SK-N-SH treated with all-trans-retinoic acid at 6 μM for 48 hours (cell line): ENCODE results near the gene MBD5.
A peak's percentile ranks its signal among the peaks of the same experiment; 100 is the strongest.

Experiments used
- ATAC-seq: fragments of 200-7000 bp; cut with Tn5 transposase; 3 replicates; pipeline ENCODE4 v1.9.1; 2020; ENCODE audit warnings: mild to moderate bottlenecking, moderate library complexity
- ARNTL ChIP-seq: fragments of 450-650 bp; formaldehyde crosslinking; IDR thresholded peaks from 2 replicates; pipeline ENCODE4 v1.5.0; 2020; ENCODE audit warnings: low read depth, mild to moderate bottlenecking, moderate library complexity, borderline replicate concordance
- CREB5 ChIP-seq: fragments of 250-450 bp; sonication (Bioruptor Pico); IDR thresholded peaks from 2 replicates; pipeline ENCODE4 v1.5.1; 2020; ENCODE audit warnings: low read depth, mild to moderate bottlenecking, moderate library complexity
- GLIS3 ChIP-seq: fragments of 250-450 bp; sonication (Bioruptor Pico); IDR thresholded peaks from 2 replicates; pipeline ENCODE4 v1.5.0; 2020; ENCODE audit warnings: mild to moderate bottlenecking, moderate library complexity
- OSR1 ChIP-seq: fragments of 250-450 bp; sonication (Bioruptor Pico); IDR thresholded peaks from 2 replicates; pipeline ENCODE4 v1.8.0; 2022; ENCODE audit warnings: moderate library complexity, mild to moderate bottlenecking, inconsistent platforms
- POU6F1 ChIP-seq: fragments of 250-450 bp; sonication (Bioruptor Pico); IDR thresholded peaks from 2 replicates; pipeline ENCODE4 v1.8.0; 2021; ENCODE audit warnings: low read depth, mild to moderate bottlenecking, moderate library complexity, borderline replicate concordance
- TCF4 ChIP-seq: fragments of 250-450 bp; sonication (Bioruptor Pico); IDR thresholded peaks from 2 replicates; pipeline ENCODE4 v1.8.0; 2021; ENCODE audit warnings: mild to moderate bottlenecking, moderate library complexity, borderline replicate concordance
- ZFP3 ChIP-seq: fragments of 250-450 bp; sonication (Bioruptor Pico); IDR thresholded peaks from 2 replicates; pipeline ENCODE4 v1.5.0; 2020; ENCODE audit warnings: mild to moderate bottlenecking, moderate library complexity
- ZNF565 ChIP-seq: fragments of 450-650 bp; formaldehyde crosslinking; conservative IDR thresholded peaks from 2 replicates; pipeline ENCODE4 v1.5.0; 2020; ENCODE audit warnings: low read depth, mild to moderate bottlenecking, moderate library complexity
- ZNF70 ChIP-seq: fragments of 450-650 bp; formaldehyde crosslinking; IDR thresholded peaks from 2 replicates; pipeline ENCODE4 v1.5.0; 2020; ENCODE audit warnings: mild to moderate bottlenecking, moderate library complexity

MBD5 gene

GRCh38 chr2:148565272-148565894 lies 544.5 kb downstream of the MBD5 start:
- peak; percentile 55; the same call in 2 of the 3 replicates for ATAC-seq
- TF ChIP-seq OSR1 (CRISPR knock-in tag) (no peak), ZFP3 (CRISPR knock-in tag) (no peak), GLIS3 (CRISPR knock-in tag) (no peak), ZNF565 (CRISPR knock-in tag) (no peak), POU6F1 (CRISPR knock-in tag) (no peak), ARNTL (CRISPR knock-in tag) (no peak), CREB5 (CRISPR knock-in tag) (no peak), TCF4 (no peak), ZNF70 (CRISPR knock-in tag) (no peak)
